Esophagus muscularis mucosa (tissue), 4 donors: ENCODE results near the gene ATF7.

Experiments
- CTCF ChIP-seq, 3 experiments: fragments of 200-600 bp in 2 of 3; fragments of 450-650 bp in 1 of 3; sonication (generic) in 2 of 3; IDR thresholded peaks; one replicate each; pipeline ENCODE4 v1.5.1; 2017 to 2019; ENCODE audit warnings: antibody characterized with exemption in 3 of 3, mild to moderate bottlenecking in 2 of 3, moderate library complexity in 1 of 3
- EP300 ChIP-seq: sonication (generic); formaldehyde crosslinking; IDR thresholded peaks from one replicate; pipeline ENCODE4 v1.6.1; 2017; ENCODE audit warnings: antibody characterized with exemption
- POLR2A ChIP-seq: fragments of 450-650 bp; IDR thresholded peaks from one replicate; pipeline ENCODE4 v1.6.1; 2017; ENCODE audit warnings: antibody characterized with exemption, moderate library complexity, mild to moderate bottlenecking, low read depth

- TF ChIP-seq EP300 (no peak), CTCF (IDR thresholded peaks at IDR 0.05) (no peak), POLR2A (no peak)
These were observed 33.4 kb upstream of the ATF7 start for GRCh38 chr12:53659571-53659981.
